GM12874 (cell line): Measurements from ENCODE around the gene DHFR.

Experiments used
- TF ChIP-seq, protein P1 (sequence below): IDR thresholded peaks from 2 replicates; pipeline ENCODE4 v1.5.1; 2011; ENCODE audit warnings: low read depth, mild to moderate bottlenecking, control low read depth, low read length, moderate library complexity; ENCODE audit not compliant: insufficient read depth

Gene DHFR

GRCh38 chr5:80654054-80654390 lies 761 bp downstream of the DHFR start:
- TF ChIP-seq, protein P1, sequence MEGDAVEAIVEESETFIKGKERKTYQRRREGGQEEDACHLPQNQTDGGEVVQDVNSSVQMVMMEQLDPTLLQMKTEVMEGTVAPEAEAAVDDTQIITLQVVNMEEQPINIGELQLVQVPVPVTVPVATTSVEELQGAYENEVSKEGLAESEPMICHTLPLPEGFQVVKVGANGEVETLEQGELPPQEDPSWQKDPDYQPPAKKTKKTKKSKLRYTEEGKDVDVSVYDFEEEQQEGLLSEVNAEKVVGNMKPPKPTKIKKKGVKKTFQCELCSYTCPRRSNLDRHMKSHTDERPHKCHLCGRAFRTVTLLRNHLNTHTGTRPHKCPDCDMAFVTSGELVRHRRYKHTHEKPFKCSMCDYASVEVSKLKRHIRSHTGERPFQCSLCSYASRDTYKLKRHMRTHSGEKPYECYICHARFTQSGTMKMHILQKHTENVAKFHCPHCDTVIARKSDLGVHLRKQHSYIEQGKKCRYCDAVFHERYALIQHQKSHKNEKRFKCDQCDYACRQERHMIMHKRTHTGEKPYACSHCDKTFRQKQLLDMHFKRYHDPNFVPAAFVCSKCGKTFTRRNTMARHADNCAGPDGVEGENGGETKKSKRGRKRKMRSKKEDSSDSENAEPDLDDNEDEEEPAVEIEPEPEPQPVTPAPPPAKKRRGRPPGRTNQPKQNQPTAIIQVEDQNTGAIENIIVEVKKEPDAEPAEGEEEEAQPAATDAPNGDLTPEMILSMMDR: no peak

DNA sequence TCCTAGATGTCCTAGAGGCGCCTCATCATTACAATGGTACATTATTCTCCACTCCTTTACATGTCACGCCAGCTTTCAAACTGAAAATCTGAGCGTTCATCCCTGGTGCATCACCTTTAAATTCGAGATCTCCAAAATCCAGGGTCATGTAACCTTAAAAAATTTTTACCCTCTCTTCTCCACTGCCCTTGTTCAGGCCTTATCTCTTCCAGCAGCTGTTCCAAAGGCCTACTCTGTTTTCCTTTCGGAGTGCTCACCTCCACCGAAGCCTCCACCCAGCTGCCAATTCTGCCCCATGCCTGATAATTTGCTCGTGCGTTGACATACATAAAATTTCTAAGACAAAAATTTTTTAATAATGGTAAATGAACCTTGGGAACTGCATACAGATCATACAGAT lies 1.3 kb downstream of the DHFR start:
- TF ChIP-seq, protein P1: no peak

DNA sequence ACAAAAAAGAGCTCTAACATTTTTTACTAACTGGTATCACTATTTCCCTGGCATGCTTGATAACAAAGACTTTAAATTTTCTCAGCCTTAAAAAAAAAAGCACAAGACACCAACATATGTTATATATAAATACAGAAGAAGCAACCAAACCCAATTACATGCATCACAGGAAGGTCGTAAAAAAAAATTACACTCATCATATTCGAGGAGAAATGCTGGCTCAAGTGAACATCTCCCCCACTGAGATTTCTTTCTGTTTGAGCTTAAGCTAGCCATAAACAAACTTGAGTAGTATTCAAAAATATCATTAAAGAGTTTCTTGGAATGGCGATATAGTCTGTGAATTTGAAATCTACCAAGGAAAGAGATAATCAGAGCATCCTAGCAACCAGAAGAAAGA lies 7.9 kb downstream of the DHFR start:
- TF ChIP-seq, protein P1: no peak

DNA sequence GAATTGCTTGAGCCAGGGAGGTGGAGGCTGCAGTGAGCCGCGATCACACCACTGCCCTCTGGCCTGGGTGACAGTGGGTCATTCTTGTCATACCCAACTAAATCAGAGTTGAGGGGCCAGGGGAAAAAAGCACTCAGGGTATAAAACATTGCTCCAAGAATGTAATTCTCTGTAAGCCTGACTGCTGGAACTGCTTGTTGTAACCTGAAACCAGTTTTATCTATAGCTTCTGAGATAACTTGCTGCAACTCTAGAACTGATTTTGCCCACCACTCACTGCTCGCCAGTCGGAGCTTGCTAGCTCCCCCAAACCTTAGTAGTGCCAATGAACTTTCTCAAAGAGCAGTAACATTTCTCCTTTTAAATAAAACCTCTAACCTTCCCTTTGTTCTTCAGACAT lies 9.9 kb downstream of the DHFR start:
- TF ChIP-seq, protein P1: no peak

- TF ChIP-seq, protein P1: no peak
Measured at GRCh38 chr5:80641353-80641752, 13.4 kb downstream of the DHFR start.

- TF ChIP-seq, protein P1: no peak
Measured at GRCh38 chr5:80634193-80634592, 20.6 kb downstream of the DHFR start.

DNA sequence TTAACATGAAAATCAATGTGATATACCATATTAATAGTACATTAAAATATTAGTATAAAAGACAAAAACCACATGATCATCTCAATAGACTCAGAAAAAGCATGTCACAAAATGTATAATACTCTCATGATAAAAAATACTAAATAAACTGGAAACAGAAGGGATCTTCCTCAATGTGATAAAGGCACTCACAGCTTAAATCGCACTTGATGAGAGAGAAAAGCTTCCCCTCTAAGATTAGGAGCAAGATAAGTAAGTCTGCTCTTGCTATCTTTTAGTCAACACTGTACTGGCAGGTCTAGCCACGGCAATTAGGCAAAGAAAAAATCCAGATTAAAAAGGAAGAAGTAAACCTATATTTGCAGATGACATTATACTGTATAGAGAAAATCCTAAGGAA lies 22.1 kb downstream of the DHFR start:
- TF ChIP-seq, protein P1: no peak
